Uterus (tissue), 2 donors: ENCODE data around the gene TEX9.

Source experiments
- POLR2A ChIP-seq, 2 donors: fragments of 450-650 bp; IDR thresholded peaks; one replicate each; pipeline ENCODE4 v1.6.1; 2016; ENCODE audit warnings: antibody characterized with exemption in 2 of 2, mild to moderate bottlenecking in 1 of 2, moderate library complexity in 1 of 2
- TF ChIP-seq, protein P1 (sequence below), 4 experiments: fragments of 200-600 bp in 2 of 4; fragments of 450-650 bp in 2 of 4; sonication (generic) in 2 of 4; IDR thresholded peaks; one replicate each; pipeline ENCODE4 v1.5.1; 2016 to 2019; ENCODE audit warnings: antibody characterized with exemption in 4 of 4, mild to moderate bottlenecking in 2 of 4, moderate library complexity in 1 of 4

DNA sequence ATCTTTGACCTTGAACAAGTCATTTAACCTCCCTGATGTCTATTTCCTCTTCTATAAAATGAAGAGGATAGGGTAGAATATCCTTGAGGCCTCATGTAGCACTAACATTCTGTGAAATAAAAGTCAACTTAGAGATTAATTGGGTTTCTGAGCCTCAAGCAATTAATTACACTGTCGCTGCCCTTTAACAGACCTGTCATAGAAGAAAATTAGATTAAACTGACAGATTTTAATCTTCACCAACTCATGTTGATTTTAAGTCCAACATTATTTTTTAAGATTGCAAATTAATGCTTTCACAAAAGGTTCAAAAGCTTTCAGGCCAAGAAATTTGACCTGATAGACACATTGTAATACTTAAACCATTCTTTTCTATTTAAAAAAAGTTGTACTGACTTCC, 107.8 kb downstream of the TEX9 start:
- TF ChIP-seq, protein P1, sequence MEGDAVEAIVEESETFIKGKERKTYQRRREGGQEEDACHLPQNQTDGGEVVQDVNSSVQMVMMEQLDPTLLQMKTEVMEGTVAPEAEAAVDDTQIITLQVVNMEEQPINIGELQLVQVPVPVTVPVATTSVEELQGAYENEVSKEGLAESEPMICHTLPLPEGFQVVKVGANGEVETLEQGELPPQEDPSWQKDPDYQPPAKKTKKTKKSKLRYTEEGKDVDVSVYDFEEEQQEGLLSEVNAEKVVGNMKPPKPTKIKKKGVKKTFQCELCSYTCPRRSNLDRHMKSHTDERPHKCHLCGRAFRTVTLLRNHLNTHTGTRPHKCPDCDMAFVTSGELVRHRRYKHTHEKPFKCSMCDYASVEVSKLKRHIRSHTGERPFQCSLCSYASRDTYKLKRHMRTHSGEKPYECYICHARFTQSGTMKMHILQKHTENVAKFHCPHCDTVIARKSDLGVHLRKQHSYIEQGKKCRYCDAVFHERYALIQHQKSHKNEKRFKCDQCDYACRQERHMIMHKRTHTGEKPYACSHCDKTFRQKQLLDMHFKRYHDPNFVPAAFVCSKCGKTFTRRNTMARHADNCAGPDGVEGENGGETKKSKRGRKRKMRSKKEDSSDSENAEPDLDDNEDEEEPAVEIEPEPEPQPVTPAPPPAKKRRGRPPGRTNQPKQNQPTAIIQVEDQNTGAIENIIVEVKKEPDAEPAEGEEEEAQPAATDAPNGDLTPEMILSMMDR (IDR thresholded peaks at IDR 0.05) = no peak
- no peak for TF ChIP-seq POLR2A (IDR thresholded peaks at IDR 0.05)
